Ascending aorta (tissue), 2 donors: Measurements from ENCODE around the gene SPRED2. TPM values are rescaled to one million over a fixed set of nuclear protein-coding genes. Genes with fewer than 3 reads are reported as not detected.

ENCODE experiments used
- DNase-seq, 2 donors: peaks; one replicate each; pipeline ENCODE4 v3.0.0-alpha.2; 2019; ENCODE audit warnings: low spot score in 2 of 2
- H3K27ac ChIP-seq, 2 donors: fragments of 200-600 bp; sonication (generic); one replicate each; pipeline ENCODE4 v1.5.1; 2016 to 2017; ENCODE audit warnings: mild to moderate bottlenecking in 1 of 2
- H3K27me3 ChIP-seq: fragments of 200-600 bp; sonication (generic); one replicate; pipeline ENCODE4 v1.5.1; 2017
- H3K36me3 ChIP-seq, 2 donors: fragments of 200-600 bp; sonication (generic); one replicate each; pipeline ENCODE4 v1.5.1; 2016
- H3K4me1 ChIP-seq, 2 donors: fragments of 200-600 bp; sonication (generic); one replicate each; pipeline ENCODE4 v1.5.1; 2016 to 2017; ENCODE audit warnings: mild to moderate bottlenecking in 1 of 2
- H3K4me3 ChIP-seq, 2 donors: fragments of 200-600 bp; sonication (generic); one replicate each; pipeline ENCODE4 v1.5.1; 2016 to 2017; ENCODE audit warnings: mild to moderate bottlenecking in 1 of 2
- H3K9me3 ChIP-seq, 2 donors: fragments of 200-600 bp; sonication (generic); one replicate each; pipeline ENCODE4 v1.5.1; 2016
- intact Hi-C: fragments of 100-400 bp; cut with DNase I; formaldehyde crosslinking; loops from one replicate; pipeline ENCODE4 v1.15.1; 2023
- total RNA-seq: library from RNA; depleted of rRNA; stranded (reverse); fragments of >200 nt; gene quantifications from one replicate; pipeline ENCODE4 v1.1.0, GENCODE V29; 2016
- TF ChIP-seq, protein P1 (sequence below), 3 experiments: fragments of 200-600 bp in 2 of 3; fragments of 450-650 bp in 1 of 3; sonication (generic) in 2 of 3; IDR thresholded peaks; one replicate each; pipeline ENCODE4 v1.5.1; 2016 to 2019; ENCODE audit warnings: antibody characterized with exemption in 3 of 3, mild to moderate bottlenecking in 1 of 3, moderate library complexity in 1 of 3

The SPRED2 gene
- total RNA-seq, 1 donor from 2014 or later, result 18.5 TPM

DNA sequence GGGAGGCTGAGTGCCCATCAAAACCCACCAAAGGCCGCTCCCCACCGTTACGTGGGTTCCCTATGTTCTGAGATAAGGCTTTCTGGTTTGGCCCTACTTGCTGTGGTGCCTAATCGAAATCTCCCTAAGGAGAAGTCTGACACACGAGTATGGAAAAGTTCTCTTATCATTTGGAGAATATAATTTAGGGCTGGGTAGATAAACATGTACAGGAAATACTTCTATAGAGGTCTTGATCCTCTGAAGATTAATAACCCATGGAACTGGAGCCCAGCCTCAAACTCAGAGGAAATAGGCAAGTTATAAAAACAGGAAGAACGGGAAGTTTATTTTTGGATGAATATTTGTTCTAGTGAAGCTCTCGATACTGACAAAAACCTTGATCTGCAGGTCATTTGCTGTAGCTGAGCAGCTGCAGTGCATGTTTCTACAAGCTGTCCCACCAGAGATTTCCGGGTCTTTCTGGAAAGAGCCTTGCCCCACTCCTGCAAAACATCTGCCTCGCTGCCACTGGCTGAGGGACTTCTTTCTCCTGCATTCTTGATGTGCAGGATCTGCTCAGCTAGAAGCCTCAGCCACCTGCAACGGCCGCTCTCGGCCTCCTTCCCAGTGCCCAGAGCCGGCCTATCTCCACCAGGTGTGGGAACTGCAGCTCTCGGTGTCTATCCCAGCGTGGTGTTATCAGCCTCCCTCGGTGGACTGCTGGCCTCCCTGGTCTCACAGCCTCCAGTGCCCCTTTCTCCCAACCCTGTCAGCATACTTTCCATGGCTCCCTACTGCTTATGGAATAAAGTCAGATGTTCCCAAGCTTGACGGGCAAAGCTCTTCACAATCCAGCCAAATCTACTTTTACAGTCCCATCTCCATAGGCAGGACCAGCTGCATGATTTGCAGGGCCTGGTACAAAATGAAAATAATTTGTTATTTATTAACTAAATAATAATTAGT is 48.6 kb downstream of the SPRED2 start:
- peak overlapping the region; percentile 10 to 40 for H3K4me3 ChIP-seq
- peaks cover 11 to 24% of the 10 kb centered on the region in 2 donors for H3K4me1 ChIP-seq
- H3K27ac ChIP-seq, result peak overlapping the region; percentile 67 to 78
- DNase-seq, result no peak
- no peaks in the 10 kb centered on the region for H3K9me3 ChIP-seq
- intact Hi-C loops, result loop anchor here (5.0 kb wide), 1 partner anchor 48 kb away; the partner anchor contains the start of gene SPRED2
- no peaks in the 10 kb centered on the region for H3K27me3 ChIP-seq
- TF ChIP-seq, protein P1, sequence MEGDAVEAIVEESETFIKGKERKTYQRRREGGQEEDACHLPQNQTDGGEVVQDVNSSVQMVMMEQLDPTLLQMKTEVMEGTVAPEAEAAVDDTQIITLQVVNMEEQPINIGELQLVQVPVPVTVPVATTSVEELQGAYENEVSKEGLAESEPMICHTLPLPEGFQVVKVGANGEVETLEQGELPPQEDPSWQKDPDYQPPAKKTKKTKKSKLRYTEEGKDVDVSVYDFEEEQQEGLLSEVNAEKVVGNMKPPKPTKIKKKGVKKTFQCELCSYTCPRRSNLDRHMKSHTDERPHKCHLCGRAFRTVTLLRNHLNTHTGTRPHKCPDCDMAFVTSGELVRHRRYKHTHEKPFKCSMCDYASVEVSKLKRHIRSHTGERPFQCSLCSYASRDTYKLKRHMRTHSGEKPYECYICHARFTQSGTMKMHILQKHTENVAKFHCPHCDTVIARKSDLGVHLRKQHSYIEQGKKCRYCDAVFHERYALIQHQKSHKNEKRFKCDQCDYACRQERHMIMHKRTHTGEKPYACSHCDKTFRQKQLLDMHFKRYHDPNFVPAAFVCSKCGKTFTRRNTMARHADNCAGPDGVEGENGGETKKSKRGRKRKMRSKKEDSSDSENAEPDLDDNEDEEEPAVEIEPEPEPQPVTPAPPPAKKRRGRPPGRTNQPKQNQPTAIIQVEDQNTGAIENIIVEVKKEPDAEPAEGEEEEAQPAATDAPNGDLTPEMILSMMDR (IDR thresholded peaks at IDR 0.05), result no peak
- no peaks in the 10 kb centered on the region for H3K36me3 ChIP-seq

DNA sequence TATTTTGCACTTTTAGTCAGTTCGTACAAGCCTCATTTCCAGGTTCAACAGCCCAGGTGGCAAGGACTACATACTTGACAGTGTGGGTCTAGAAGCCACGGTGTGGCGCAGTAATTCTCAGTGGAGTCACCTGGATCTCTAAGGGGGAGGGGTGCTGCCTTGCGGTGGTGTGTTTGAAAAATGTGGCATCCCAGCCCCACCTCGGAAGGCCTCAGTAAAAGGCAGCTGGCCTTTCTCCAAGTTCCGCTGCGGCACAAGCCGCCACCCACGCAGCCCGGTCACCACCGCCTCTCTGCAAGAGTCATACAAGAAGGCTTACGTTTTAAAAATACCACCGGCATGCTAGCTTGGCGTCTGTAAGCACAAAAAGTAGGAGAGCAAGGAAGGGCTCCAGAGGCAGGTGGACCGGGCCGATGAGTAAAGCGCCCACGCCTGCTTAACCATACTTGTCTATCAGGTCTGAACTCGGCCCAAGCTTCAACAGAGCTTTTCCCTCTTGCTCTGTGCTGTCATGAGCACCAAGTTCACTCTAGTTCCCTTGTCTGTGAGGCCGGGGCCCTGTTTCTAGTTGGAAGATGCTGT is 49.5 kb downstream of the SPRED2 start:
- Histone ChIP-seq H3K9me3 (no peaks in the 10 kb centered on the region), H3K4me1 (peaks cover 11 to 25% of the 10 kb centered on the region in 2 donors), H3K27me3 (no peaks in the 10 kb centered on the region), H3K4me3 (peak overlapping the region; percentile 10 to 40), H3K27ac (peak overlapping the region; percentile 67 to 78), H3K36me3 (no peaks in the 10 kb centered on the region)
- TF ChIP-seq, protein P1 (IDR thresholded peaks at IDR 0.05), result no peak
- intact Hi-C loops, result loop anchor here (5.0 kb wide), 1 partner anchor 49 kb away; the partner anchor contains the start of gene SPRED2
- DNase-seq, result peak; percentile 53 to 91

DNA sequence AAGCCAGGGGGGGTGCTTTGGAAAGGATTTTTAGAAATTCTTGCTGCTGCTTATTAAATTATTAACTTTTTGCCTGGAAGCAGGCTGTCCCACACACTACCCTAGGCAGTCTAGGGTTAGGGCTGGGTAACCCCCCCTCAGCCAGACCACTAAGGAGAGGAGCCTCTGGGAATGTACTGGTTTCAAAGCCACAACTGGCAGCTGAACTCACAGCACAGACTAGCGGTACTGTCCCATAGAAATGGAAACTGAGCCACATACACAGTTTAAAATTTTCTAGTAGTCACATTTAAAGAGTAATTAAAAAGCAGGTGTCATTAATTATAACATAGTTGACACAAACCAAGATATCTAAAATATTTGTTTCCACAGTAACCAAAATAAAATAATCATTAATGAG is 50.1 kb downstream of the SPRED2 start:
- Histone ChIP-seq H3K9me3 (no peaks in the 10 kb centered on the region), H3K4me1 (peaks cover 11 to 30% of the 10 kb centered on the region in 2 donors), H3K4me3 (peak overlapping the region in 1 of 2 donors; percentile 40), H3K27me3 (no peaks in the 10 kb centered on the region), H3K27ac (peak overlapping the region in 1 of 2 donors; percentile 78), H3K36me3 (no peaks in the 10 kb centered on the region)
- TF ChIP-seq, protein P1 (IDR thresholded peaks at IDR 0.05), result no peak
- DNase-seq, result no peak
- intact Hi-C loops, result loop anchor here (5.0 kb wide), 1 partner anchor 50 kb away; the partner anchor contains the start of gene SPRED2

DNA sequence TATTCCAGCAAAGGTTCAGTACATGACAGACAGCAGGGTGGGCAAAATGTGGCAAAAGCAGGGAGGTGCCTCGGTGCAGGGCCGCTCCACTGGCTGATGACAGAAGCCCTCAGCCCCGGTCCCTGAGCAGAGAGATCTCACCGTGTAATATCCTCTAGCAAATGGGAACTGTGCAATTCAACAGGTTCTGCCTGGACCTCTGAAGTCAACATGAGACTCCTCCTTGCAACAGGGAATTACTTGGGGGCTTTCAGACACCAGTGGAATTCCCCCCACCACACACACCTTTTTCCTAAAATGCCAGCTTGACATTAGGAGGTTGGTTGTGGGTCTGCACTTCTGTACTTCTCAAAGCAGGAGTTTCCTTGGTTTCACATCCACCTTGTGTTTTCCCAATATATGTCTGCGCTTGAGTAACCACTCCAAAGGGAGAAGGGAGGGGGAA is 50.8 kb downstream of the SPRED2 start:
- intact Hi-C loops, result loop anchor here (5.0 kb wide), 1 partner anchor 51 kb away; the partner anchor contains the start of gene SPRED2
- Histone ChIP-seq H3K4me3 (no peak overlapping the region), H3K27me3 (no peaks in the 10 kb centered on the region), H3K36me3 (no peaks in the 10 kb centered on the region), H3K27ac (no peak overlapping the region), H3K4me1 (peaks cover 11 to 30% of the 10 kb centered on the region in 2 donors), H3K9me3 (no peaks in the 10 kb centered on the region)
- TF ChIP-seq, protein P1 (IDR thresholded peaks at IDR 0.05), result no peak
- no peak for DNase-seq

DNA sequence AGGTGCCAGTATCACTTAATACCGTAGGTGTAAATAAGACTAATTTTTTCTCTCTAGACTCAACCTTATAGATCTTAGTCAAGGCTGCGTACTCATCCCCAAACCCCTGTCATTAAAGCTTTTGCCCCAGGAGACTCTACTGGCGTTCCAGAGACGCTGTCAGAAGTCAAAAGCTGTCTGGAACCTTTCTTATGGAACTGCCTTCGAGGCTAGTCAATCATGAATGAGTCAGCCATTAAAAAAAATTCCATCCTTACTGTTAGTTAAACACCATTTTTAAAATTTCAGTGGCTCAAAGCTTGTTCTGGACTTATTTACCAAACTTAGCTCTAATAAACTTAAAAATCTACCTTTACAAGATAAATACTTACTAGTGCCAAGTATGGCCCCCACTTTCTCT is 52.1 kb downstream of the SPRED2 start:
- TF ChIP-seq, protein P1 (IDR thresholded peaks at IDR 0.05), result no peak
- Histone ChIP-seq H3K36me3 (no peaks in the 10 kb centered on the region), H3K4me1 (peaks cover 11 to 30% of the 10 kb centered on the region in 2 donors), H3K27me3 (no peaks in the 10 kb centered on the region), H3K27ac (no peak overlapping the region), H3K9me3 (no peaks in the 10 kb centered on the region), H3K4me3 (no peak overlapping the region)
- intact Hi-C loops, result loop anchor here (5.0 kb wide), 1 partner anchor 52 kb away; the partner anchor contains the start of gene SPRED2
- DNase-seq, result no peak
